A172 (cell line): ENCODE measurements around the gene B4GALT6. TPM values are rescaled to one million over a fixed set of nuclear protein-coding genes. Genes with fewer than 3 reads are reported as not detected.

Source experiments
- DNase-seq: peaks from one replicate; pipeline ENCODE4 v3.0.0-alpha.2; 2015; ENCODE audit warnings: low spot score
- total RNA-seq: library from RNA; depleted of rRNA; stranded (reverse); fragments of >200 nt; shearing (Covaris generic); gene quantifications from 2 replicates; pipeline ENCODE4 v1.2.3, GENCODE V29; 2014

The B4GALT6 gene
- total RNA-seq, 1 experiment from 2014 or later: 17.5 TPM

GRCh38 chr18:31659576-31660177 is 24.7 kb downstream of the B4GALT6 start:
- DNase-seq: no peak

- DNase-seq: peak; percentile 26
Observed at GRCh38 chr18:31658670-31659575, 25.5 kb downstream of the B4GALT6 start.

GRCh38 chr18:31657823-31658669 is 26.3 kb downstream of the B4GALT6 start:
- DNase-seq: no peak

GRCh38 chr18:31656754-31657153 is 27.6 kb downstream of the B4GALT6 start:
- no peak for DNase-seq

GRCh38 chr18:31655354-31655753 is 29.0 kb downstream of the B4GALT6 start:
- DNase-seq: no peak

- DNase-seq: no peak
Observed at GRCh38 chr18:31652877-31653276, 31.5 kb downstream of the B4GALT6 start.

- DNase-seq: no peak
Observed at GRCh38 chr18:31652357-31652756, 32.0 kb downstream of the B4GALT6 start.

- no peak for DNase-seq
Observed at GRCh38 chr18:31651369-31651768, 33.0 kb downstream of the B4GALT6 start.

GRCh38 chr18:31649978-31650719 is 34.2 kb downstream of the B4GALT6 start:
- DNase-seq: no peak

- no peak for DNase-seq
Observed at GRCh38 chr18:31649449-31649848, 34.9 kb downstream of the B4GALT6 start.

GRCh38 chr18:31648966-31649429 is 35.4 kb downstream of the B4GALT6 start:
- DNase-seq: peak; percentile 98

- no peak for DNase-seq
Observed at GRCh38 chr18:31648458-31648857, 35.9 kb downstream of the B4GALT6 start.

- DNase-seq: no peak
Observed at GRCh38 chr18:31647127-31647753, 37.1 kb downstream of the B4GALT6 start.

GRCh38 chr18:31646332-31647126 is 37.9 kb downstream of the B4GALT6 start:
- peak; percentile 15 for DNase-seq

GRCh38 chr18:31645411-31645810 is 39.0 kb downstream of the B4GALT6 start:
- DNase-seq: no peak

- DNase-seq: no peak
Observed at GRCh38 chr18:31643003-31643402, 41.4 kb downstream of the B4GALT6 start.

GRCh38 chr18:31637445-31637844 is 46.9 kb downstream of the B4GALT6 start:
- DNase-seq: no peak

- DNase-seq: no peak
Observed at GRCh38 chr18:31636387-31636786, 48.0 kb downstream of the B4GALT6 start.

GRCh38 chr18:31634331-31634713 is 50.1 kb downstream of the B4GALT6 start:
- DNase-seq: no peak
